Ovary (tissue), 9 donors: Measurements from ENCODE around the gene DRD4. TPM values are rescaled to one million over a fixed set of nuclear protein-coding genes. Genes with fewer than 3 reads are reported as not detected.

ENCODE experiments used
- DNase-seq, 5 donors: peaks; one replicate each; pipeline ENCODE4 v3.0.0-alpha.2; 2019 to 2020
- H3K27ac ChIP-seq, 2 donors: fragments of 200-600 bp; one replicate each; pipeline versions ENCODE4 v1.5.1 to v1.8.0; 2019 to 2022
- H3K27me3 ChIP-seq: fragments of 200-600 bp; one replicate; pipeline ENCODE4 v1.8.0; 2022
- H3K36me3 ChIP-seq: fragments of 200-600 bp; sonication (generic); one replicate; pipeline ENCODE4 v1.5.1; 2019
- H3K4me1 ChIP-seq: one replicate; pipeline ENCODE4 v1.8.1; 2013; ENCODE audit warnings: mild to moderate bottlenecking, moderate library complexity; ENCODE audit not compliant: insufficient read depth
- H3K4me3 ChIP-seq: fragments of 200-600 bp; sonication (generic); one replicate; pipeline ENCODE4 v1.5.1; 2017
- H3K9me3 ChIP-seq, 2 donors: fragments of 200-600 bp in 1 of 2; sonication (generic) in 1 of 2; one replicate each; pipeline versions ENCODE4 v1.5.1 to v1.8.1; 2013 to 2019; ENCODE audit warnings: mild to moderate bottlenecking in 1 of 2, moderate library complexity in 1 of 2
- EP300 ChIP-seq: sonication (generic); formaldehyde crosslinking; IDR thresholded peaks from one replicate; pipeline ENCODE4 v1.6.1; 2017; ENCODE audit warnings: antibody characterized with exemption
- POLR2A ChIP-seq: fragments of 450-650 bp; IDR thresholded peaks from one replicate; pipeline ENCODE4 v1.6.1; 2017; ENCODE audit warnings: antibody characterized with exemption, mild to moderate bottlenecking, moderate library complexity
- WGBS, 3 donors: extraction: QIAGEN DNeasy Blood & Tissue Kit in 1 of 3; methylation state at CpG; one replicate each; pipeline versions ENCODE4 v1.1.5 to v1.1.7; 2013 to 2017; 5-methylcytosine and 5-hydroxymethylcytosine counted together
- intact Hi-C, 4 donors: fragments of 100-400 bp; cut with DNase I; formaldehyde crosslinking; loops; one replicate each; pipeline versions ENCODE4 v1.11.0 to v1.15.1; 2022 to 2023
- polyA plus RNA-seq, 2 donors: library from polyadenylated mRNA; stranded (reverse); fragments of 200-250 nt in 1 of 2; fragments of 350-450 nt in 1 of 2; fragmentation: Illumina TruSeq in 1 of 2; extraction: RNeasy Lipid Tissue Mini Kit (QIAGEN cat#74804) in 1 of 2; gene quantifications; one replicate each; pipeline ENCODE4 v1.2.3, GENCODE V29; 2013 to 2014
- total RNA-seq, 7 donors: library from RNA; depleted of rRNA in 2 of 7; stranded (reverse); fragments of >200 nt in 2 of 7; fragmentation: NEBNext Ultra II Directional in 3 of 7; extraction: Animal tissue kit (Norgen Biotek cat#: 25700) in 3 of 7; gene quantifications; one replicate each; pipeline versions ENCODE4 v1.1.0 to v1.2.4, GENCODE V29; 2016 to 2023
- TF ChIP-seq, protein P1 (sequence below), 3 donors: fragments of 450-650 bp in 2 of 3; fragments of 200-600 bp in 1 of 3; IDR thresholded peaks; one replicate each; pipeline versions ENCODE4 v1.5.1 to v1.8.0; 2016 to 2022; ENCODE audit warnings: antibody characterized with exemption in 3 of 3, mild to moderate bottlenecking in 1 of 3
- donor health status: DM: no; HTN: no; CAD: no; lungs with moderate emphysema.
- donor health status: DM: no; HTN: no; CAD: no.
- donor health status: Bipolar disorder and iron deficiency.
- donor health status: DM: yes; HTN: yes; CAD: no.
- donor health status: DM: no; HTN: no; CAD: no.
- donor health status: DM: yes; HTN: yes; CAD: no.

Gene DRD4
- total and polyA plus RNA-seq, 9 donors, result 0.57 to 3.3 (median 1.6) TPM; not detected in 1

DNA sequence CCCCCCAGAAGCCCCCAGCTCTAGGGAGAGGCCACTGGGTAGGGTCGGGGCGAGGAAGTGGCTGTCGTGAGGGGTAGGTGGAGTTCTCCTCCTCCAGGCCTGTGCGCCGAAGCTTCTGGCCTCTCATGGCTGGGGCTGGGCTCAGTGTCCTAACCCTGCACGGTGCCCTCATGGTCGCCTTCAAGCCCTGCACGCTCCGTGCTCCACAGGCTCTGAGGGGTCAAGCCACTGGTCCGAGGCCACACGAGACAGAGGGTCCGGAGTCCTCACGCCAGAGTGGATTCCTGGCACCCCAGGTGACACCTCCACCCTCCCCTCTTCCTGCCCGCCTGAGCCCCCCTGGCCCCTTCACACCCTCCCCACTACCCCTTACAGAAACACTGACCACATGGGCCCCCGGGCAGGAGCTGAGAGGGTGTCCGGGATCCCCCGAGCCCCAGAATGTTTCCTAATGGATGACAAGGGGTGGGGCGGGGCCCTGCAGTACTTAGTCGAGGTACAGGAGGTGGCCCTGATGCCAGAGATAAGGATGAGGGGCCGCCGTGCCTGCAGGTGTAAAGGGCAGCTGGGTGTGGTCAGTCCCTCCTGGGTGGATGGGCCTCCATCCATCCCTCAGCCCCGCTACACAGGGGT lies 11.3 kb upstream of the DRD4 start:
- H3K27ac ChIP-seq, result no peak overlapping the region
- H3K4me1 ChIP-seq, result peaks cover 5% of the 10 kb centered on the region
- H3K9me3 ChIP-seq, result no peaks in the 10 kb centered on the region
- TF ChIP-seq, protein P1, sequence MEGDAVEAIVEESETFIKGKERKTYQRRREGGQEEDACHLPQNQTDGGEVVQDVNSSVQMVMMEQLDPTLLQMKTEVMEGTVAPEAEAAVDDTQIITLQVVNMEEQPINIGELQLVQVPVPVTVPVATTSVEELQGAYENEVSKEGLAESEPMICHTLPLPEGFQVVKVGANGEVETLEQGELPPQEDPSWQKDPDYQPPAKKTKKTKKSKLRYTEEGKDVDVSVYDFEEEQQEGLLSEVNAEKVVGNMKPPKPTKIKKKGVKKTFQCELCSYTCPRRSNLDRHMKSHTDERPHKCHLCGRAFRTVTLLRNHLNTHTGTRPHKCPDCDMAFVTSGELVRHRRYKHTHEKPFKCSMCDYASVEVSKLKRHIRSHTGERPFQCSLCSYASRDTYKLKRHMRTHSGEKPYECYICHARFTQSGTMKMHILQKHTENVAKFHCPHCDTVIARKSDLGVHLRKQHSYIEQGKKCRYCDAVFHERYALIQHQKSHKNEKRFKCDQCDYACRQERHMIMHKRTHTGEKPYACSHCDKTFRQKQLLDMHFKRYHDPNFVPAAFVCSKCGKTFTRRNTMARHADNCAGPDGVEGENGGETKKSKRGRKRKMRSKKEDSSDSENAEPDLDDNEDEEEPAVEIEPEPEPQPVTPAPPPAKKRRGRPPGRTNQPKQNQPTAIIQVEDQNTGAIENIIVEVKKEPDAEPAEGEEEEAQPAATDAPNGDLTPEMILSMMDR (IDR thresholded peaks at IDR 0.05), result no peak
- TF ChIP-seq EP300 (no peak), POLR2A (no peak)
- no peak overlapping the region for H3K4me3 ChIP-seq
- no peaks in the 10 kb centered on the region for H3K36me3 ChIP-seq
- H3K27me3 ChIP-seq, result no peaks in the 10 kb centered on the region
- 83 to 86% (median 83%) methylated on average over 20 to 22 of the region's 22 CpGs for WGBS, 3 donors
- intact Hi-C loops, result no loop called here
- DNase-seq, result peak in 1 of 5 donors; percentile 36

DNA sequence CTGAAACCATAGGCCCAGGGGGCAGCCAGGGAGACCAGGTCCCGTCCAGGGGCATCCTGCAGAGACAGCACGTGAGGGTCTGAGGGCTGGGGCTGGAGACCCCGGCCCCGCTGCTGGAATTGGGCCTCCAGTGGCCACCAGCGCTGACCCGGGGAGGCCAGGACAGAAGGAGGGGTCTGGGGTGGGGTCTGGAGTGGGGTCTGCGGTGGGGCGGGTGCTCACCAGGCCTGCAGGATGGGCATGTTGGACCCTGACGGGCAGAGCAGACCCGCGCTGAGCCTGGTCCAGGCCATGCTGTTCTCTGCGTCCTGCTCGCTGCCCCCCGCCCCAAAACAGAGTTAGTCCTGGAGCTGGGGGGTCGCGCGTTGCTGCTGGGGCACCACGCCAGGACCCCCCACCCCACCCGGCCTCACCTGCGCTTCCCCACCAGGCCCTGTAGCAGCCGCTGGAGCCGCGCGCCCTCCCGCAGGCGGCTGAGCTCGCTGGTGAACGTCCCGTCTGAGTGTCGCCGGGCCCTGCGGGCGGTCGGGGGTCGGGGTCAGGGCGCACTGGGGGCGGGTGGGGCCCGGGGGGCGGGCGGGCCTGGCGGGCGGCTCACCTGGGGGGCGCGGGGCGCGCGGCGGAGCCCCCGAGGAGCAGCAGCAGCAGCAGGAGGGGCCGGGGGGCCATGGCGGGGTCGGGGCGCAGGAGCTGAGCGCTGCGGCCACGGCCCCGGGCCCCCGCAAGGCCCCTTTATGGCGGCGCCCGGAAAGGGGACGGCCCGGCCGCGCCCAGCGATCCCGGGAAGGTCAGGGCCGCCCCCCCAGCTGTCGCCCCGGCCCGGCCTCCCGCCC lies 10.4 kb upstream of the DRD4 start, which contains the start of gene SCT:
Gene SCT (minus strand): TSS at position 707 of the 833 bp plus-strand sequence. CDS start 38 bp downstream, at position 669.
- intact Hi-C loops, result no loop called here
- WGBS, 3 donors, result 13 to 25% (median 23%) methylated on average over 18 to 72 of the region's 72 CpGs
- H3K27me3 ChIP-seq, result no peaks in the 10 kb centered on the region
- H3K4me3 ChIP-seq, result no peak within 1 kb of the TSS
- no peaks in the 10 kb centered on the region for H3K36me3 ChIP-seq
- DNase-seq, result peak in 2 of 5 donors; percentile 19 to 43
- no peak for TF ChIP-seq POLR2A
- TF ChIP-seq EP300, result no peak
- TF ChIP-seq, protein P1 (IDR thresholded peaks at IDR 0.05), result no peak
- H3K4me1 ChIP-seq, result peaks cover 5% of the 10 kb centered on the region
- H3K9me3 ChIP-seq, result no peaks in the 10 kb centered on the region
- no peak within 1 kb of the TSS for H3K27ac ChIP-seq

DNA sequence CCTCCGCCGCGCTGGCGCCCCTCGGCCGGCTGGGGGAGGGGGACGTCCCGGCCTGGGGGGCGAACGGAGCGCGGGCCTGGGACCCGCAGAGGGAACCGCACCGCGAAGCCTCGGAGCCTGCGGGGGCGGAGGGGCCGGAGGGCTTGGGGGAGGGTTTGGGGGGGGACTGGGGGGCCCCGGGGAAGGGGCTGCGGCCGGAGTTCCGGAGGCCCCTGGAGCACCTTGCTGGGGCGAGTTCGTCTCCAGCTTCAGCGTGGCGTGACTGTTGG lies 9.8 kb upstream of the DRD4 start:
- Histone ChIP-seq H3K27me3 (no peaks in the 10 kb centered on the region), H3K36me3 (no peaks in the 10 kb centered on the region), H3K9me3 (no peaks in the 10 kb centered on the region), H3K27ac (no peak overlapping the region), H3K4me3 (no peak overlapping the region), H3K4me1 (peaks cover 5% of the 10 kb centered on the region)
- TF ChIP-seq EP300, result no peak
- intact Hi-C loops, result no loop called here
- DNase-seq, result no peak
- 20 to 53% (median 39%) methylated on average over 8 to 28 of the region's 28 CpGs for WGBS, 3 donors

DNA sequence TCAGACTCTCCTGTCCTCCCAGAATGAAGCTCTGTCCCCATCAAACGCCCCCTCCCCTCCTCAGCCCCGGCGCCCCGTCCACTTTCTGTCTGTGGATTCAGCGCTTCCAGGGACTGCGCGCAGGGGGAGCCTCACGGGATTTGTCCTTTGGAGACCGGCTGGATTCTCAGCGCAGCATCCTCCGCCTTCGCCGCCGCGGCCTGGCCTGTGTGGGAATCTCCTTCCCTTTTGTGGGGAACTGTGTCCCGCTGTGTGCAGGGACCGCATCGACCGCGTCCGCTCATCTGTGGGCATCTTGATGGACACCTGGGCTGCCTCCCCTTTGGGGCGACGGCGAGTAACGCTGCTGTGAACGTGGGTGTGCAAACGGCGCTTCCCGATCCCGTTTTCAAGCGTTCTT lies 9.0 kb upstream of the DRD4 start:
- no peaks in the 10 kb centered on the region for H3K36me3 ChIP-seq
- TF ChIP-seq, protein P1 (IDR thresholded peaks at IDR 0.05), result no peak
- TF ChIP-seq EP300, result no peak
- no peak for TF ChIP-seq POLR2A
- intact Hi-C loops, result no loop called here
- no peaks in the 10 kb centered on the region for H3K27me3 ChIP-seq
- no peak overlapping the region for H3K27ac ChIP-seq
- 93 to 97% (median 96%) methylated on average over 31 of the region's 31 CpGs for WGBS, 3 donors
- peak in 2 of 5 donors; percentile 19 to 30 for DNase-seq
- H3K9me3 ChIP-seq, result no peaks in the 10 kb centered on the region
- peaks cover 5% of the 10 kb centered on the region for H3K4me1 ChIP-seq
- H3K4me3 ChIP-seq, result no peak overlapping the region

DNA sequence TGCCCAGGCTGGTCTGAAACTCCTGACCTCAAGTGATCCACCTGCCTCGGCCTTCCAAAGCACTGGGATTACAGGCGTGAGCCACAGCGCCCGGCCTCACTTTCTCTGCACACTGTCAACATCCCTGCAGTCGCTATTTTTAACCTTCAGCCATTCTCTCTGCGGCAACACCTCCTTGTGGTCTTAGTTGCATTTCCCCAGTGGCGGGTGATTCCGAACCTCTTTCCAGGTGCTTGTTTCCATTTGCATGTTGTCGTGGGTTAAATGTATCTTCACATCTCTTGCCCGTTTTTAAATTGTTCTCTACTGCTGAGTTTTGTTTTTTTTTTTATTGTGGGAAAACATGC lies 7.9 kb upstream of the DRD4 start:
- Histone ChIP-seq H3K27ac (no peak overlapping the region), H3K4me3 (no peak overlapping the region), H3K36me3 (no peaks in the 10 kb centered on the region), H3K27me3 (no peaks in the 10 kb centered on the region), H3K9me3 (no peaks in the 10 kb centered on the region), H3K4me1 (peaks cover 5% of the 10 kb centered on the region)
- no peak for DNase-seq
- no peak for TF ChIP-seq EP300
- TF ChIP-seq, protein P1 (IDR thresholded peaks at IDR 0.05), result no peak
- no peak for TF ChIP-seq POLR2A
- intact Hi-C loops, result no loop called here
- WGBS, 3 donors, result 66 to 71% (median 68%) methylated on average over 10 of the region's 10 CpGs
